ENCODE results near the gene NPLOC4.
A peak's percentile ranks its signal among the peaks of the same experiment; 100 is the strongest.

Gene NPLOC4

GRCh38 chr17:81515530-81516041 is 121.3 kb downstream of the NPLOC4 start:
- DNase-seq: no peak
- in situ Hi-C loops (cut with MboI; ENCODE audit: low pct_unique_long_range_greater_than_20kb, low sequenced_read_pairs): no loop called here

GRCh38 chr17:81514739-81515529 is 122.0 kb downstream of the NPLOC4 start:
- peak; percentile 83 for DNase-seq
- in situ Hi-C loops (cut with MboI; ENCODE audit: low pct_unique_long_range_greater_than_20kb, low sequenced_read_pairs): no loop called here

GRCh38 chr17:81514489-81514738 is 122.5 kb downstream of the NPLOC4 start:
- no peak for DNase-seq
- in situ Hi-C loops (cut with MboI; ENCODE audit: low pct_unique_long_range_greater_than_20kb, low sequenced_read_pairs): no loop called here

GRCh38 chr17:81513753-81514488 is 123.0 kb downstream of the NPLOC4 start:
- in situ Hi-C loops (cut with MboI; ENCODE audit: low pct_unique_long_range_greater_than_20kb, low sequenced_read_pairs): no loop called here
- peak; percentile 61 for DNase-seq

GRCh38 chr17:81513372-81513752 is 123.5 kb downstream of the NPLOC4 start:
- DNase-seq: peak; percentile 69
- in situ Hi-C loops (cut with MboI; ENCODE audit: low pct_unique_long_range_greater_than_20kb, low sequenced_read_pairs): no loop called here

GRCh38 chr17:81512562-81513371 is 124.1 kb downstream of the NPLOC4 start, which contains the start of gene ACTG1:
Gene ACTG1 (minus strand): TSS chr17:81512799. CDS start chr17:81512354, 445 bp downstream.
- in situ Hi-C loops (cut with MboI; ENCODE audit: low pct_unique_long_range_greater_than_20kb, low sequenced_read_pairs): no loop called here
- DNase-seq: peak; percentile 91

- DNase-seq: no peak
- in situ Hi-C loops (cut with MboI; ENCODE audit: low pct_unique_long_range_greater_than_20kb, low sequenced_read_pairs): no loop called here
Observed at GRCh38 chr17:81511804-81512561, 124.9 kb downstream of the NPLOC4 start.

GRCh38 chr17:81511554-81511803 is 125.4 kb downstream of the NPLOC4 start:
- no peak for DNase-seq
- in situ Hi-C loops (cut with MboI; ENCODE audit: low pct_unique_long_range_greater_than_20kb, low sequenced_read_pairs): no loop called here

- no peak for DNase-seq
- in situ Hi-C loops (cut with MboI; ENCODE audit: low pct_unique_long_range_greater_than_20kb, low sequenced_read_pairs): no loop called here
Observed at GRCh38 chr17:81510785-81511553, 125.9 kb downstream of the NPLOC4 start.

- no peak for DNase-seq
- in situ Hi-C loops (cut with MboI; ENCODE audit: low pct_unique_long_range_greater_than_20kb, low sequenced_read_pairs): no loop called here
Observed at GRCh38 chr17:81509972-81510784, 126.7 kb downstream of the NPLOC4 start.

GRCh38 chr17:81509207-81509971 is 127.5 kb downstream of the NPLOC4 start:
- DNase-seq: peak; percentile 61
- in situ Hi-C loops (cut with MboI; ENCODE audit: low pct_unique_long_range_greater_than_20kb, low sequenced_read_pairs): no loop called here

GRCh38 chr17:81508639-81509206 is 128.2 kb downstream of the NPLOC4 start:
- no peak for DNase-seq
- in situ Hi-C loops (cut with MboI; ENCODE audit: low pct_unique_long_range_greater_than_20kb, low sequenced_read_pairs): no loop called here
